Caco-2 (cell line): ENCODE results near the gene ATP23. TPM values are rescaled to one million over a fixed set of nuclear protein-coding genes. Genes with fewer than 3 reads are reported as not detected.

Source experiments
- BruUV-seq: library from RNA; stranded (reverse); fragments of 400-500 nt; replicated peaks from 2 replicates; lab custom pipeline; 2021; lab: Mats Ljungman, UMichigan
- CTCF ChIA-PET: fragments of 300-600 bp; sonication (Branson Sonifier 250); formaldehyde crosslinking; loops from one replicate; lab custom pipeline; 2022; ENCODE audit warnings: antibody characterized with exemption; lab: Charles Lee
- POLR2A ChIA-PET: fragments of 300-600 bp; sonication (Branson Sonifier 250); formaldehyde crosslinking; loops from one replicate; lab custom pipeline; 2022; ENCODE audit warnings: antibody characterized with exemption; lab: Charles Lee
- DNase-seq, 2 experiments: peaks; one replicate each; pipeline versions ENCODE4 v3.0.0 to v3.0.0-alpha.2; 2020 to 2022
- H3K27me3 ChIP-seq: replicated peaks from 2 replicates; pipeline ENCODE4 v1.6.0; 2011; ENCODE audit warnings: low read length; ENCODE audit not compliant: control insufficient read depth, insufficient read depth
- H3K36me3 ChIP-seq: 2 replicates; pipeline ENCODE4 v1.5.1; 2011; ENCODE audit warnings: low read length; ENCODE audit not compliant: control insufficient read depth, insufficient read depth
- H3K4me1 ChIP-seq: fragments of 250-450 bp; sonication (Bioruptor Pico); 2 replicates; pipeline ENCODE4 v1.5.1; 2020; ENCODE audit warnings: mild to moderate bottlenecking
- H3K4me3 ChIP-seq: 2 replicates; pipeline ENCODE4 v1.5.1; 2011; ENCODE audit warnings: low read depth, mild to moderate bottlenecking, control low read depth, low read length
- H3K9me3 ChIP-seq: fragments of 250-450 bp; sonication (Bioruptor Pico); 2 replicates; pipeline ENCODE4 v1.5.1; 2020; ENCODE audit warnings: mild to moderate bottlenecking, moderate library complexity
- H3K27ac Mint-ChIP-seq: one replicate; pipeline ENCODE4 v1.8.0; 2022; ENCODE audit warnings: mixed read lengths; ENCODE audit not compliant: unreplicated experiment
- H3K27me3 Mint-ChIP-seq: one replicate; pipeline ENCODE4 v1.8.0; 2022; ENCODE audit warnings: mixed read lengths; ENCODE audit not compliant: insufficient read depth, unreplicated experiment
- H3K36me3 Mint-ChIP-seq: one replicate; pipeline ENCODE4 v1.8.0; 2022; ENCODE audit warnings: mild to moderate bottlenecking, mixed read lengths; ENCODE audit not compliant: insufficient read depth, unreplicated experiment
- H3K4me1 Mint-ChIP-seq: one replicate; pipeline ENCODE4 v1.8.0; 2022; ENCODE audit warnings: low read depth, mixed read lengths; ENCODE audit not compliant: unreplicated experiment
- H3K4me3 Mint-ChIP-seq: one replicate; pipeline ENCODE4 v1.8.0; 2022; ENCODE audit warnings: mild to moderate bottlenecking, moderate library complexity, mixed read lengths; ENCODE audit not compliant: unreplicated experiment
- H3K9me3 Mint-ChIP-seq: one replicate; pipeline ENCODE4 v1.8.0; 2022; ENCODE audit warnings: mixed read lengths; ENCODE audit not compliant: unreplicated experiment
- intact Hi-C: fragments of 100-400 bp; cut with micrococcal nuclease; formaldehyde crosslinking; loops from one replicate; pipeline ENCODE4 v1.10.0; 2022; ENCODE audit not compliant: unreplicated experiment
- total RNA-seq: library from RNA; stranded (reverse); gene quantifications from 2 replicates; pipeline ENCODE4 v1.2.3, GENCODE V29; 2022
- TF ChIP-seq, protein P1 (sequence below), 2 experiments: fragments of 200-600 bp in 1 of 2; IDR thresholded peaks; 1 replicate in 1 of 2; 2 replicates in 1 of 2; pipeline versions ENCODE4 v1.5.1 to v1.8.0; 2011 to 2022; ENCODE audit warnings: antibody characterized with exemption in 1 of 2, control low read depth in 1 of 2, inconsistent platforms in 1 of 2, low read depth in 1 of 2, low read length in 1 of 2, mild to moderate bottlenecking in 1 of 2, moderate library complexity in 1 of 2; ENCODE audit not compliant: insufficient read depth in 1 of 2, severe bottlenecking in 1 of 2, unreplicated experiment in 1 of 2

Gene ATP23
- total RNA-seq, 1 experiment from 2014 or later, result 6.6 TPM

DNA sequence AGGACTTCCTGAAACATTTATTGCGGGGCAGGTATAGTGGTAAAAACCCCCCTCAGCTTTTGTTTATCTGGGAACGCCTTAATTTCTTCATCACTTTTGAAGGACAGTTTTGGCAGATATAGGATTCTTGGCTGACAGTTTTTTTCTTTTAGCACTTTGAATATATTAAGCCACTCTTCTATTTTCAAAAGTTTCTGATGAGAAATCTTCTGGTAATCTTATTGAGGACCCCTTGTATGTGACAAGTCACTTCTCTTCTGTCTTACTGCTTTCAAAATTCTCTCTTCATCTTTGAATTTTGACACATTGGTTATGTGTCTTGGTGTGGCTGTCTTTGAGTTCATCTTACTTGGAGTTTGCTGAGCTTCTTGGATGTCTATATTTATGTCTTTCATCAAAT, 59.1 kb downstream of the ATP23 start:
- TF ChIP-seq, protein P1, sequence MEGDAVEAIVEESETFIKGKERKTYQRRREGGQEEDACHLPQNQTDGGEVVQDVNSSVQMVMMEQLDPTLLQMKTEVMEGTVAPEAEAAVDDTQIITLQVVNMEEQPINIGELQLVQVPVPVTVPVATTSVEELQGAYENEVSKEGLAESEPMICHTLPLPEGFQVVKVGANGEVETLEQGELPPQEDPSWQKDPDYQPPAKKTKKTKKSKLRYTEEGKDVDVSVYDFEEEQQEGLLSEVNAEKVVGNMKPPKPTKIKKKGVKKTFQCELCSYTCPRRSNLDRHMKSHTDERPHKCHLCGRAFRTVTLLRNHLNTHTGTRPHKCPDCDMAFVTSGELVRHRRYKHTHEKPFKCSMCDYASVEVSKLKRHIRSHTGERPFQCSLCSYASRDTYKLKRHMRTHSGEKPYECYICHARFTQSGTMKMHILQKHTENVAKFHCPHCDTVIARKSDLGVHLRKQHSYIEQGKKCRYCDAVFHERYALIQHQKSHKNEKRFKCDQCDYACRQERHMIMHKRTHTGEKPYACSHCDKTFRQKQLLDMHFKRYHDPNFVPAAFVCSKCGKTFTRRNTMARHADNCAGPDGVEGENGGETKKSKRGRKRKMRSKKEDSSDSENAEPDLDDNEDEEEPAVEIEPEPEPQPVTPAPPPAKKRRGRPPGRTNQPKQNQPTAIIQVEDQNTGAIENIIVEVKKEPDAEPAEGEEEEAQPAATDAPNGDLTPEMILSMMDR (IDR thresholded peaks at IDR 0.05; ENCODE audit: insufficient read depth in 1 of 2, low read depth in 1 of 2, low read length in 1 of 2, severe bottlenecking in 1 of 2, unreplicated experiment in 1 of 2), result no peak
- Mint-ChIP-seq H3K9me3 (peaks cover 14% of the 10 kb centered on the region), H3K27me3 (no peaks in the 10 kb centered on the region), H3K36me3 (no peaks in the 10 kb centered on the region), H3K4me1 (no peaks in the 10 kb centered on the region), H3K27ac (no peak overlapping the region), H3K4me3 (no peak overlapping the region)
- BruUV-seq, result no TSS peak
- DNase-seq, result no peak
- intact Hi-C loops, result no loop called here
- Histone ChIP-seq H3K9me3 (peaks cover 25% of the 10 kb centered on the region), H3K36me3 (no peaks in the 10 kb centered on the region), H3K4me3 (no peak overlapping the region), H3K27me3 (no peaks in the 10 kb centered on the region), H3K4me1 (no peaks in the 10 kb centered on the region)
- ChIA-PET CTCF (no interaction called here), POLR2A (no interaction called here)

DNA sequence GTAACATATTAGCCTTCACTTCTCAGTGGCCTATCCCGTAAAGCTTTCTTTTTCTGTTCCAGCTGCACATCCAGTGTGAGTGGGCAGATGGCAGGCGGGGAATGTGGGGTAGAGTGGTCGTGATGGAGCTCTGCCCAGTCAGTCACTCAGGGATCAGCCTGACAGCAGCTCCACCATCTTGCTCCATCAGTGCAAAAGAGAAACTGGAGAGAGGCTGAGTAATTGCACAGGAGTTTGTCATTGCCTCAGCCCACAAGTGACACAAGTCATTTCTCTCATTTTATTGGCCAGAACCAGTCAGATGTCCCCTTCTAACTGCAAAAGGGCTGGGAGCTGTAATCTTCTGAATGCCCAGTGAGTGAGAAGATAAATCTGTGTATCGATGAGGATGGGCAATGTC, 66.5 kb downstream of the ATP23 start:
- Mint-ChIP-seq H3K36me3 (no peaks in the 10 kb centered on the region), H3K4me1 (no peaks in the 10 kb centered on the region), H3K27me3 (peaks cover 2% of the 10 kb centered on the region), H3K27ac (no peak overlapping the region), H3K9me3 (no peaks in the 10 kb centered on the region), H3K4me3 (no peak overlapping the region)
- Histone ChIP-seq H3K4me3 (no peak overlapping the region), H3K36me3 (no peaks in the 10 kb centered on the region), H3K9me3 (no peaks in the 10 kb centered on the region), H3K4me1 (no peaks in the 10 kb centered on the region), H3K27me3 (no peaks in the 10 kb centered on the region)
- ChIA-PET POLR2A (no interaction called here), CTCF (no interaction called here)
- BruUV-seq, result no TSS peak
- TF ChIP-seq, protein P1 (IDR thresholded peaks at IDR 0.05; ENCODE audit: insufficient read depth in 1 of 2, low read depth in 1 of 2, low read length in 1 of 2, severe bottlenecking in 1 of 2, unreplicated experiment in 1 of 2), result no peak
- intact Hi-C loops, result no loop called here
- no peak for DNase-seq

DNA sequence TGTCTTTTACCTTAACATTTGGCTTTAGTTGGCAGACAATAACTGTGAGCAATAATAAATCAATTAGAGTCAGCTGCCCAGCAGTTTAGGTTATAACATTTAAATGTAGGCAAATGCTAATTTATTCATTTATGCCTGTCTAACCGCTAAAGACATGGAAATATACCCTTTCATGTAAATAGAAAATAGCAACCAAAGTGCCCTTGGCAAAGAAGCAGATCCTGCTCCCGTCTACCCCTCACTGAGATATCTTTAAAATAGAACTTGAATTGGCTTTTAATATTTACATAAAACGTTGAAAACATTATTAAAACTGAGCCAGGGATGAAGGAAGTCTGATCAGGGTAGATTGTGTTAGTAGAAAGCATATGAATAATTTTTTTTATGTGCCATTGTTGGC, 67.3 kb downstream of the ATP23 start:
- Histone ChIP-seq H3K9me3 (no peaks in the 10 kb centered on the region), H3K4me3 (no peak overlapping the region), H3K4me1 (no peaks in the 10 kb centered on the region), H3K27me3 (no peaks in the 10 kb centered on the region), H3K36me3 (no peaks in the 10 kb centered on the region)
- CTCF ChIA-PET, result no interaction called here
- POLR2A ChIA-PET, result no interaction called here
- TF ChIP-seq, protein P1 (IDR thresholded peaks at IDR 0.05; ENCODE audit: insufficient read depth in 1 of 2, low read depth in 1 of 2, low read length in 1 of 2, severe bottlenecking in 1 of 2, unreplicated experiment in 1 of 2), result no peak
- Mint-ChIP-seq H3K9me3 (no peaks in the 10 kb centered on the region), H3K36me3 (no peaks in the 10 kb centered on the region), H3K4me1 (no peaks in the 10 kb centered on the region), H3K27ac (no peak overlapping the region), H3K4me3 (no peak overlapping the region), H3K27me3 (peaks cover 2% of the 10 kb centered on the region)
- no peak for DNase-seq
- BruUV-seq, result no TSS peak
- intact Hi-C loops, result no loop called here

Other genes starting within 250 kb of the ATP23 start
- 169 and 182 TPM in 2 replicates for gene OS9, start 247.4 kb upstream of the ATP23 start, total RNA-seq
- gene AGAP2, start 202.8 kb upstream of the ATP23 start, total RNA-seq, result 0.09 TPM in 1 of 2 replicates, not detected in the other
- gene TSPAN31, start 196.5 kb upstream of the ATP23 start, total RNA-seq, result 20.6 and 23.3 TPM in 2 replicates
- 205 and 210 TPM in 2 replicates for gene CDK4, start 189.3 kb upstream of the ATP23 start, total RNA-seq
- 11.0 and 12.0 TPM in 2 replicates for gene MARCHF9, start 186.5 kb upstream of the ATP23 start, total RNA-seq
- 6.9 and 7.1 TPM in 2 replicates for gene CYP27B1, start 174.5 kb upstream of the ATP23 start, total RNA-seq
- gene METTL1, start 169.5 kb upstream of the ATP23 start, total RNA-seq, result 34.1 and 37.8 TPM in 2 replicates
- gene EEF1AKMT3, start 169.0 kb upstream of the ATP23 start, total RNA-seq, result 5.0 and 6.7 TPM in 2 replicates
- 48.0 and 57.5 TPM in 2 replicates for gene TSFM, start 158.8 kb upstream of the ATP23 start, total RNA-seq
- 0.84 and 2.3 TPM in 2 replicates for gene AVIL, start 122.8 kb upstream of the ATP23 start, total RNA-seq
- 103 and 117 TPM in 2 replicates for gene CTDSP2, start 94.8 kb upstream of the ATP23 start, total RNA-seq